GM12878 (cell line): ENCODE results near the gene PIP. TPM values are rescaled to one million over a fixed set of nuclear protein-coding genes. Genes with fewer than 3 reads are reported as not detected.
A peak's percentile ranks its signal among the peaks of the same experiment; 100 is the strongest.
"Not testable (repeated sequence)": the region's sequence is repeated elsewhere in the genome, so short reads cannot be mapped to it uniquely, and the experiment has no call there.

Source experiments
- ATAC-seq: fragments of 200-7000 bp; cut with Tn5 transposase; 3 replicates; pipeline ENCODE4 v1.9.1; 2020; ENCODE audit warnings: mild to moderate bottlenecking, moderate library complexity
- BruUV-seq: library from RNA; stranded (reverse); fragments of 400-500 nt; replicated peaks from 2 replicates; lab custom pipeline; 2021; lab: Mats Ljungman, UMichigan
- CTCF ChIA-PET: fragments of 300-600 bp; sonication (Branson Sonifier 250); formaldehyde crosslinking; extraction: SDS; loops from one replicate; lab custom pipeline; 2021; ENCODE audit warnings: inconsistent platforms; lab: Yijun Ruan, JAX
- POLR2A ChIA-PET: fragments of 350-600 bp; formaldehyde crosslinking; extraction: SDS; loops from one replicate; lab custom pipeline; 2021; ENCODE audit warnings: inconsistent platforms; lab: Charles Lee
- RAD21 ChIA-PET: fragments of 300-600 bp; sonication (Branson Sonifier 250); formaldehyde crosslinking; loops from one replicate; lab custom pipeline; 2023; ENCODE audit warnings: antibody characterized with exemption; ENCODE audit not compliant: unreplicated experiment; lab: Charles Lee
- SMC1A ChIA-PET: fragments of 300-600 bp; sonication (Branson Sonifier 250); formaldehyde crosslinking; loops from one replicate; lab custom pipeline; 2023; ENCODE audit not compliant: unreplicated experiment, uncharacterized antibody; lab: Charles Lee
- DNase-seq: peaks from one replicate; pipeline ENCODE4 v3.0.0-alpha.2; 2011; ENCODE audit warnings: low read depth, low spot score
- FAIRE-seq: peaks from 3 replicates; lab custom pipeline; 2011; peaks lifted over from hg19 to GRCh38; lab: Jason Lieb, UNC
- H2AFZ ChIP-seq: 2 replicates; pipeline ENCODE4 v1.6.0; 2011; ENCODE audit warnings: low read depth, low read length, control low read depth; ENCODE audit not compliant: control insufficient read depth
- H3K27ac ChIP-seq: 2 replicates; pipeline ENCODE4 v1.5.1; 2011; ENCODE audit warnings: control low read depth; ENCODE audit not compliant: control insufficient read depth, insufficient read depth
- H3K27me3 ChIP-seq, 2 experiments: replicated peaks in 1 of 2; 2 replicates each; pipeline versions ENCODE4 v1.6.0 to v1.6.1; 2011; ENCODE audit warnings: low read length in 1 of 2; ENCODE audit not compliant: control insufficient read depth in 2 of 2, insufficient read depth in 2 of 2
- H3K36me3 ChIP-seq, 2 experiments: 2 replicates each; pipeline ENCODE4 v1.5.1; 2011; ENCODE audit warnings: low read length in 1 of 2; ENCODE audit not compliant: control insufficient read depth in 2 of 2, insufficient read depth in 2 of 2
- H3K4me1 ChIP-seq: 2 replicates; pipeline ENCODE4 v1.6.1; 2011; ENCODE audit warnings: mild to moderate bottlenecking, low read length, moderate library complexity, mixed read lengths; ENCODE audit not compliant: control insufficient read depth, insufficient read depth
- H3K4me2 ChIP-seq: 2 replicates; pipeline ENCODE4 v1.6.0; 2011; ENCODE audit warnings: control low read depth; ENCODE audit not compliant: control insufficient read depth, insufficient read depth
- H3K4me3 ChIP-seq: fragments of 200-600 bp; sonication (generic); 2 replicates; pipeline ENCODE4 v1.5.1; 2016
- H3K79me2 ChIP-seq: 2 replicates; pipeline ENCODE4 v1.6.0; 2011; ENCODE audit warnings: low read length; ENCODE audit not compliant: control insufficient read depth, insufficient read depth
- H3K9ac ChIP-seq: 2 replicates; pipeline ENCODE4 v1.8.0; 2011; ENCODE audit warnings: low read length, control low read depth, mixed read lengths; ENCODE audit not compliant: control insufficient read depth, insufficient read depth
- H3K9me3 ChIP-seq: replicated peaks from 3 replicates; pipeline ENCODE4 v1.5.1; 2011; ENCODE audit warnings: mild to moderate bottlenecking, low read length; ENCODE audit not compliant: control insufficient read depth, insufficient read depth
- H4K20me1 ChIP-seq: 2 replicates; pipeline ENCODE4 v1.6.0; 2011; ENCODE audit not compliant: control insufficient read depth, insufficient read depth
- ATF3 ChIP-seq: IDR thresholded peaks from 2 replicates; pipeline ENCODE4 v1.6.1; 2011; ENCODE audit warnings: low read depth, mild to moderate bottlenecking, low read length, moderate library complexity, borderline replicate concordance; ENCODE audit errors: extremely low read depth
- CBX5 ChIP-seq: sonication (generic); IDR thresholded peaks from 2 replicates; pipeline ENCODE4 v1.6.1; 2016; ENCODE audit warnings: low read depth, moderate library complexity, mild to moderate bottlenecking, inconsistent platforms
- CEBPB ChIP-seq, 2 experiments: fragments of 150-350 bp in 1 of 2; IDR thresholded peaks; 2 replicates each; pipeline ENCODE4 v1.6.1; 2012 to 2014; ENCODE audit warnings: low read depth in 2 of 2, low read length in 2 of 2, borderline replicate concordance in 1 of 2, inconsistent platforms in 1 of 2
- CHD1 ChIP-seq: IDR thresholded peaks from 2 replicates; pipeline ENCODE4 v1.6.1; 2012; ENCODE audit warnings: low read depth, low read length, improper control_type of control experiment
- MTA2 ChIP-seq: fragments of 450-650 bp; IDR thresholded peaks from 2 replicates; pipeline ENCODE4 v1.6.1; 2016; ENCODE audit warnings: low read depth, mild to moderate bottlenecking, moderate library complexity
- NBN ChIP-seq: fragments of 450-650 bp; IDR thresholded peaks from 2 replicates; pipeline ENCODE4 v1.6.1; 2016
- NFYA ChIP-seq: IDR thresholded peaks from 2 replicates; pipeline ENCODE4 v1.6.1; 2011; ENCODE audit warnings: low read depth, mild to moderate bottlenecking, low read length, improper control_type of control experiment, borderline replicate concordance
- NR2C1 ChIP-seq: fragments of 450-650 bp; IDR thresholded peaks from 2 replicates; pipeline ENCODE4 v1.6.1; 2017; ENCODE audit warnings: antibody characterized with exemption, mild to moderate bottlenecking, moderate library complexity
- POLR2A ChIP-seq: IDR thresholded peaks from 2 replicates; pipeline ENCODE4 v1.6.1; 2011; ENCODE audit warnings: low read depth, mild to moderate bottlenecking, low read length
- SUPT20H ChIP-seq: IDR thresholded peaks from 2 replicates; pipeline ENCODE4 v1.6.1; 2011; ENCODE audit warnings: low read depth, mild to moderate bottlenecking, low read length, moderate library complexity, borderline replicate concordance; ENCODE audit not compliant: control insufficient read depth
- WGBS: methylation state at CpG from one replicate; pipeline ENCODE4 v1.1.6; 2016; ENCODE audit warnings: low lambda C conversion rate; ENCODE audit not compliant: insufficient replicate concordance, insufficient coverage; ENCODE audit errors: missing lambda C conversion rate; 5-methylcytosine and 5-hydroxymethylcytosine counted together
- in situ Hi-C: fragments of 300-500 bp; cut with MboI; formaldehyde crosslinking; loops from 9 replicates; pipeline ENCODE4 v1.14.3; 2018; ENCODE audit warnings: mixed read lengths
- intact Hi-C: fragments of 100-400 bp; cut with micrococcal nuclease; formaldehyde crosslinking; loops from one replicate; pipeline ENCODE4 v1.14.2; 2022; ENCODE audit not compliant: unreplicated experiment
- polyA plus RNA-seq, 11 experiments: library from polyadenylated mRNA; depleted of rRNA in 4 of 11; unstranded in 6 of 11; stranded (reverse) in 5 of 11; fragments of >200 nt; fragmentation: Nextera tagmentation in 4 of 11; fragmentation: Illumina TruSeq in 1 of 11; extraction: Ambion mirVana in 4 of 11; extraction: Trizol in 1 of 11; gene quantifications; 1 replicate in 1 of 11; 2 replicates in 10 of 11; pipeline versions ENCODE4 v1.2.1 to v1.2.3, GENCODE V29; 2011 to 2016; ENCODE audit warnings: inconsistent platforms in 2 of 11, missing spikeins in 2 of 11, low read depth in 1 of 11
- total RNA-seq, 4 experiments: library from RNA; depleted of rRNA in 3 of 4; stranded (reverse); fragments of >200 nt in 3 of 4; fragmentation: Illumina TruSeq in 1 of 4; extraction: Trizol in 1 of 4; gene quantifications; 2 replicates each; pipeline versions ENCODE4 v1.2.1 to v1.2.3, GENCODE V29; 2013 to 2021

PIP gene
- total and polyA plus RNA-seq, 10 of the 15 experiments (the other 5 are each of a cell fraction or from before 2014, with no cell fraction given), result not detected

- no peak for TF ChIP-seq ATF3
- TF ChIP-seq NR2C1, result no peak
- TF ChIP-seq MTA2, result no peak
- no peak for TF ChIP-seq NBN
- no peak for TF ChIP-seq NFYA
- TF ChIP-seq SUPT20H, result no peak
- TF ChIP-seq, all 136 proteins: peak for 0
Observed at GRCh38 chr7:143176128-143176527, 44.3 kb downstream of the PIP start (continued).

- FAIRE-seq (no peak), DNase-seq (no peak), ATAC-seq (no peak)
- Histone ChIP-seq H2AFZ (no peak overlapping the region), H3K27me3 (no peaks in the 10 kb centered on the region), H4K20me1 (no peaks in the 10 kb centered on the region), H3K4me3 (no peak overlapping the region), H3K9ac (no peak overlapping the region), H3K9me3 (no peaks in the 10 kb centered on the region; the same call in 2 of the 3 replicates), H3K4me1 (no peaks in the 10 kb centered on the region), H3K79me2 (no peaks in the 10 kb centered on the region), H3K36me3 (no peaks in the 10 kb centered on the region), H3K4me2 (no peak overlapping the region), H3K27ac (no peak overlapping the region)
- no peak for TF ChIP-seq POLR2A
- TF ChIP-seq CBX5, result peak; percentile 28; the same call in 1 of the 2 replicates
- no peak for TF ChIP-seq CHD1
- no peak for TF ChIP-seq CEBPB (IDR thresholded peaks at IDR 0.05; ENCODE audit: borderline replicate concordance in 1 of 2, low read depth in 2 of 2, low read length in 2 of 2)
- ChIA-PET CTCF (no interaction called here), SMC1A (no interaction called here), RAD21 (no interaction called here), POLR2A (no interaction called here)
- intact Hi-C loops (no loop called here), in situ Hi-C loops (no loop called here)
- BruUV-seq, result no TSS peak
- WGBS, result 22% methylated on average over 2 of the region's 2 CpGs
Observed at GRCh38 chr7:143177374-143178119, 45.7 kb downstream of the PIP start.

GRCh38 chr7:143180771-143181170 is 48.9 kb downstream of the PIP start:
- POLR2A ChIA-PET, SMC1A ChIA-PET, intact Hi-C loops, H3K4me2 ChIP-seq, H3K36me3 ChIP-seq, RAD21 ChIA-PET, H3K9ac ChIP-seq, H4K20me1 ChIP-seq, H3K27me3 ChIP-seq, H3K4me1 ChIP-seq, in situ Hi-C loops, BruUV-seq, H3K27ac ChIP-seq, H2AFZ ChIP-seq, H3K4me3 ChIP-seq, DNase-seq, ATAC-seq, H3K9me3 ChIP-seq, FAIRE-seq, H3K79me2 ChIP-seq: not testable (repeated sequence)
- CTCF ChIA-PET, result interaction anchor here (1.6 kb wide), 1 partner anchor 177 kb away, joined by 4 read pairs; no protein-coding TSS in a partner anchor
- 44% methylated on average over 3 of the region's 4 CpGs for WGBS
